Hematopoietic multipotent progenitor cell treated with erythropoietin and hydrocortisone succinate and interleukin-3 and kit ligand, for 4 days (in vitro differentiated cells): Measurements from ENCODE around the gene DCP1B.

Source experiments
- DNase-seq: peaks from one replicate; pipeline ENCODE4 v3.0.0-alpha.2; 2015

The DCP1B gene

DNA sequence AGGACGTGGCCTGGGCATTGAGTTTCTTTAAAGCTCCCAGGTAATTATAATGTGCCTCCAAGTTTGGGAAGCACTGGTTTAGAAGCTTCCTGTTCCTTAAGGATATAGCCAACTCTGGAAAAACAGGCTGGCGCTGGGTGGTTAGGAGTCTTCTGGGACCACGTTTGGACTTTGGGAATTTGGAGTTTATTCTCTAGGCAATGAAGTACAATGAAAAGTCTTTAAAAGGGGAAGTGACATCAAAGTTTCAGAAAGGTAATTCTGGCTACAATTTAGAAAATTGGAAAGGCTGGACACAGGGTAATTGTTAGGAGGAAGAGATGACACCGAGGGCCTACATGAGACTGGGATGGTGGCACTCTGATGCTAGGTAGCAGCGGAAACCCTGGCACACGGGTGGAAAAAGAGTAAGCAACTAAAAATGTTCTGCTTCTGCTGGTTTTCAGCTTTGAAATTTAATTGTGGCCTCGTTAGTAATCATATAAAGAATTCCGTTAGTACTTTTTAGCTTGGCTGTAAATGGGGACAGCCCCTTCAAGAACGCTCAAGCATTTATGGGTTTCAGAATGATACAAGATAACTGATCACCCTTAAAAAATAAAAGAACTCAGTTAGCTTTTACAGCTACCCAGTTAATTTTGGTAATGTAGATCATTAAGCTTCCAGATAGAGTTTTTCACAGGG lies 12.7 kb upstream of the DCP1B start:
- DNase-seq = no peak

DNA sequence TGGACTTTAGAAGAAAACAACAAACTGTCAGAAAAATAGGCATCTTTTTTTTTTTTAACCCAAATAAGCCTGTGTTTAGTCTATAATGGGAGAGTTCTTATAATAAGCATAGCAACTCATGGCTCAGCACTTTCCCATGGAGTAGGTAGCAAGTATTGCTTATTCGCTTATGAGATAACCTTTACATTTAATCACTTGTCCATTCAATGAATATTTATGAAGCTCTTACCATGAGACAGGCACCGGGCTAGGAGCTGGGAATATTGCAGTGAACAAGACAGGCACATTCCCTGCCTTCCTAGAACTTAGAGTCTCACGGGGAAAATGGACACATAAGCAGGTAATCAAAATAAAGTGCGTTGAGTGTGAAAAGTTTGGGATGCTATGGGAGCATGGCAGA lies 10.0 kb upstream of the DCP1B start:
- no peak for DNase-seq

DNA sequence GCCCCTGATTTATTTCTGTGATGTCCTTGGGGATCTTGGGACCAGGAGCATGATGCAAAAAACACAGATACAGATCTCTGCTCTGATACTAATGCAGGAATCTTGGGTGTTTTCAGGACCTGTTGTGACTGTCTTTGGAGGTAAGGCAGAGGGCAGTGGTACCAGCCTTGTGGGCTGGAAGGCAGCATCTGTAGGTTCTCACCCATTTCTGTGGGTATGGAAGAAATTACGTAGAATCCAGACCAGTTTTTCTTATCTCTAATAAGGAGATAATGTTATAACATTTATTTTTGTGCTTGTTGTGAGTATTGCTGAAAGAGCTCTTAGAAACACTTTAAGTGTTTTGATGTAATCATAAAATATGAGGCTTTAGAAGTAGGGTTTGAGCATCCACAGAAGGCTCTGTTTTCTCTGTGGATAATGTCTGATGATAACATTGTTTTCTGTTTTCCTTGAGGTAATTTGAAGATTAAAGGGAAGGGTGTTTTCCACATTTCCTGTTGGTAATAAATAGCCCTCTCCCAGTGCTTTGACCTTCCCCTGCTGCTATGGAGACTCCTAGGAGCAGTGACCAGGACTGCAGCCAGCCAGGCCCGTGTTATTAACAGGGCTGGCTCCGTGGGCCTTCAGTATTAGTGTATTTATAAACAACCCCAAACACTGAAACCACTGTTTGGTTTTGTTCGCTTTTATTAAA lies 9.4 kb upstream of the DCP1B start:
- no peak for DNase-seq

GRCh38 chr12:2013086-2013485 lies 8.8 kb upstream of the DCP1B start:
- DNase-seq = no peak

- no peak for DNase-seq
Observed at GRCh38 chr12:2011643-2012607, 7.7 kb upstream of the DCP1B start.

DNA sequence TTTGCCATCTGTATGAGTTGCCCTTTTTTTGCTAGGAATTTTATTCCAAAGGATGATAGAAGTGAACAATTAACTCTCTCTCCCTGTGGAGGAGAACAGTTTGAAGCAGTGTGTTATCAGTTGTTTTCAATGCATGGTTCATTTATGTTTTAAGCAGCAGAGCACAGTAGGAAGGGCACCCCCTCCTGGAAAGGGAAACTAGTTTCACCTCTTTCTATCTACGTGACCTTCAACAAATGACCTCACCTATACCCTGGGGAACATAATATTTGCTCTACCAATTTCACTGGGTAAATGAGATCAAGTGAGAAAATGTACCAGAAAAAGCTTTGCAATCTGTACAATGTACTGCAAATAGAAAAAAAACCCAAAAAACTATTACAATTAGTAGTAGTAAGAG lies 5.4 kb upstream of the DCP1B start:
- peak; percentile 52 for DNase-seq

DNA sequence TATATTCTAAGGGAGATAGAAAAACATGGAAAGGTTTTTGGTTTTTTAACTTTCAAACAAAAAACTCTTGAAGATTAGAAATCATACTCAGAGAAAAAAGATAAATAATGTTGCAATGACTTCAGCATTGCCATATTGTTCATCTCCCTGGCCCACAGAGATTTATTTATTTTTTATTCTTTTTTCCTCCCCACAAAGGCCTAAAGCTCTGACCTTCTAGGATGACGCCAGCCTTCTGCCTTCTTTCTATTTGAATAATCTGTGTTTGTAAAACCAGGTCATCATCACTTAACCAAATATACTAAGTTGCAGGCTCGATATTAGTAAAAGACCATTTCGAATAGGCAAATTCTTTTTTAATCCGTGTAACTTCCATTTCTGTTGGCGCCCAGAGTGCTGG lies 4.4 kb upstream of the DCP1B start:
- no peak for DNase-seq

GRCh38 chr12:2003676-2004112 lies 563 bp downstream of the DCP1B start:
- DNase-seq = no peak

GRCh38 chr12:1995205-1995896 lies 8.9 kb downstream of the DCP1B start:
- peak; percentile 27 for DNase-seq

DNA sequence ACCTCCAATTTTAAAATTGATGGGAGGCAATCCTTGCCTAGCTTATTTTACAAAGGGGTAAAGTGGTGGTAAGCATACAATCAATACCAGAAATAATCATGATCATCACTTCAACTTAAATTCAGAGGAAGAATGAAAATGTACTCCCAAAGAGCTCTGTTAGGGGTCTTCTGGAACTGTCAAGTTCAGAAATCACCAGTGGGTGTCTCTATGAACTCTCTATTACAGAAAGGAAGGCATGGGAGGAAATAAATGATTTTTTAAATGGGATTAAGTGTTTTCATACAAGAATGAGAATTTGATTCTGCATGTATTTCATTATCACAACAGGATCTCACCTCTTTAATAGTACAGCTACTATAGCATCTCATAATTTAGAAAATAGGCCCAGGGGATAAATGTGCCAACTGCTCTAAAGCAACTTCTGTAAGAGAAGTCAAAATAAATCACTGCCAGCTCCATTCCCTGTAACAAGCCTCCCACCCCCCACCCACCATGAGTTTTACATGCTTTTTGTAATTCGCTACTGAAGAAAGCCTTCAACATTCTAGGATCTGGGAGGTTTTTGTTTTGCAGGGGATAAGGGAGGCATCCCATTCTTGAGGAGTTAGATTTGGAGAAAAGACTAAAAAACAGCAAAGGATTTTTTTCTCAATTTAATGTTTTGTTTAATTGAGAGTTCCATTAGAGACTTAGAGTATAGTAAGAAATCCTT lies 9.7 kb downstream of the DCP1B start:
- DNase-seq = no peak

GRCh38 chr12:1993871-1994371 lies 10.3 kb downstream of the DCP1B start:
- DNase-seq = no peak

DNA sequence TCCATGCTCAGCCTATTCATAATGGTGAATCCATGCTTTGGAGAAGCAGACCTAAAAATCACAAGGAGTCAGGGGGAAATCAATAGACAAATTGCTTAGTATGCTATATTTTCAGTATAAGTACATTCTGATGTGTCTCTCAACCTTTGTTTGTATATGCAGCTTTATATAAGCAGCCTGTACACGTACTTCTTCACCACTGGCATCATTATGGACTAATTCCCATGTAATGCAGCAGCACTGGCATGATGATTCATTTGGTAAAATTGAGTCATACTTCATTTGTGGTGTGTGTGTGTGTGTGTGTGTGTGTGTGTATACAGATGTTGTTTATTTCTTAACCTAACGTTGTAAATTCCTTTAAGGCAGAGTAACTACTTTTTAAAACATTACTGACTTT lies 10.9 kb downstream of the DCP1B start:
- DNase-seq = no peak

DNA sequence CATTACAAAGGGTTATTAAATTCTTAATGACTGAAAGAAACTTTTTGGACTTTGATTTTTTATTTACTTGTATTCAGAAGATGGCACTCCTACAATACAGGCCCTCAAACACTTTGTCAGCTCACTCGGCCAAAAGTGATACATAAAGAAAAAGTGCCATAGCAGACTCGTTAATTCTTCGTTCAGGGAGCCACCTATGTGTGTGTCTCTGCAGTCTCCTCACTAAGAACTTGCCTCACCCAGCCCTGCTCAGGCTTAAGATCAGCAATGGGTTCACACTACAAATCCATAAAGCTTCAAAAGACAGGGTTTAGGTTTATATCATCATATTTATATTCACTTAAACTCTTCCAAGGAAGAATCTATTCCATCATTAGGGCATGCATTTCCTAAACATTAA lies 11.5 kb downstream of the DCP1B start:
- no peak for DNase-seq

DNA sequence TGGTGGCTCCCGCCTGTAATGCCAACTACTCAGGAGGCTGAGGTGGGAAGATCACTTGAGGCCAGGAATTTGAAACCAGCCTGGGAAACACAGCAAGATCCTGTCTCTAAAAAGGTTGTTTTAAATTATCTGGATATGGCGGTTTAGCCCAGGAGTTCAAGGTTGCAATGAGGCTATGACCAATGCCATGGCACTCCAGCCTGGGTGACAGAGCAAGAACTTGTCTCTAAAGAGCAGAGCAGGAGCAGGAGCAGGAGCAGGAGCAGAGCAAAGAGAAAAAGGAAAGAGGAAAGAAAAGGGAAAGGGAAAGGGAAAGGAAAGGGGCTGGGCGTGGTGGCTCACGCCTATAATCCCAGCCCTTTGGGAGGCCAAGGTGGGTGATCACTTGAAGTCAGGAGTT lies 15.1 kb downstream of the DCP1B start:
- no peak for DNase-seq

DNA sequence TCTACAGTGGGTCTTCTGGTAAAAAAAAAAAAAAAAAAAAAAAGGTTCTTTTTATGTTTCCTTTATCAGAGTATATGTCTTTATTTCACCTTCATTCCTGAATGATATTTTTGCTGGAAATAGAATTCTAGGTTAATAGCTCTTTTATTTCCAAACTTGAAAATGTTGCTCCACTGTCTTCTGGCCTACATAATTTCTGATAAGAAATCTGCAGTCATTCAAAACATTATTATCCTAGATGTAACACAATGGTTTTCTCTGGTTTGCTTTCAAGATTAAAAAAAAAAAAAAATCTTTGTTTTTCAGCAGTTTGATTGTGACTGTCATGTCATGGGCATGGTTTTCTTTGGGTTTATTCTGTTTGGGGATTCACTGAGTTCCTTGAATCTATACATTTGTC lies 19.5 kb downstream of the DCP1B start:
- peak; percentile 31 for DNase-seq

GRCh38 chr12:1980282-1980681 lies 24.0 kb downstream of the DCP1B start:
- DNase-seq = no peak

- peak; percentile 81 for DNase-seq
Observed at GRCh38 chr12:1978078-1978862, 26.0 kb downstream of the DCP1B start.

DNA sequence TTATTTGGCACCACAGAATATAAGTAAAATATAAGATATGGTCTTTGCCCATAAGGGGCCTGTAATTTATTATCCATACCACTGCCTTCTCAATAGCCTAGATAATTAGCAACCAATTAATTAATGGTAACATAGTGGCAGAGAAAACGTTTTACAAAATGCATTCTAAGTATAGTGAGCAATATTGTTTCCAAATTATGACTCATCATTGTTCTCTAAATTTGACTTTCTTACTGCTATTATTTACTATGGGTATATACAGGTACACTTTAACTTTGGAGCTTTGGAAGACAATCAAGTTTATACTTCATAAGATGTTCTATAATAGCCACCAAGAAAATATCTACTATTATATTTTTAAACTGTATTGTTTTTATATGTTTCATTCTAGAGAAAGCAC lies 26.7 kb downstream of the DCP1B start:
- DNase-seq = no peak

DNA sequence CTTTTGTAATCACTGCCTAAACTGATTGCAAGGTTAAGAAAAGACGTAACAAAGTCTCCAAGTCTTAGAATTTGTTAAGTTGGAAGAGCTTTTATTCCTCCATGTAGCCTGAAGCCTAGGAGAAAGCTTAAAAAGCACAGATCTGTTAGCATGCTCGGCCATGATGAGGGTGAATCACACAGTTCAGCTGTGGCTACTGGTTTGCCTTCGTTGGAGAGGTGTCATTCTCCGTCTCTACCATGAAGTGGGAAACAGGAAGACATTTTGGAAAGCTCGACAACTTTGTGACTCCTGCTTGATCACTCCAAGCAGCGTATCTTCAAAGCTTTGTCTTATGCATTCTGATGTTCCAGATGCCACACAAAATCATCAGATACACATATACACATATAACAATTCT lies 27.1 kb downstream of the DCP1B start:
- DNase-seq = no peak

DNA sequence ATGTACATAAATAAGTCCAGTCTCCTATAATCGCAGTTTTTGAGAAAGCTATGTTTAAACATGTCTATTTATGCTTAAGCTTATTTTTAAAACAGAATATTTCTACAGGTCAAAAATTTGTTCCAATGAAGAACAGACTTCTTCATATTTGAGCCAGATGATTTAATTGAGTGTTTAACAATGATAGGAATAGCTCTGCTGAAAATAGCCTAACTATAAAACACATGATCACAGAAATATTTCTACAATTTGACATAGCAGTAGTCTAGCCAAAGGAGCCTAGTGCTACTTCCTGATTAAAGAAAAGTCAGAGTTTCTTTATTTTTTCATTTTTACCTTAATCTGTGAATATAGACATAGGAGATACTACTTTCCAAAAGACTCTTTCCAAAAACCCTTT lies 29.4 kb downstream of the DCP1B start:
- DNase-seq = no peak

DNA sequence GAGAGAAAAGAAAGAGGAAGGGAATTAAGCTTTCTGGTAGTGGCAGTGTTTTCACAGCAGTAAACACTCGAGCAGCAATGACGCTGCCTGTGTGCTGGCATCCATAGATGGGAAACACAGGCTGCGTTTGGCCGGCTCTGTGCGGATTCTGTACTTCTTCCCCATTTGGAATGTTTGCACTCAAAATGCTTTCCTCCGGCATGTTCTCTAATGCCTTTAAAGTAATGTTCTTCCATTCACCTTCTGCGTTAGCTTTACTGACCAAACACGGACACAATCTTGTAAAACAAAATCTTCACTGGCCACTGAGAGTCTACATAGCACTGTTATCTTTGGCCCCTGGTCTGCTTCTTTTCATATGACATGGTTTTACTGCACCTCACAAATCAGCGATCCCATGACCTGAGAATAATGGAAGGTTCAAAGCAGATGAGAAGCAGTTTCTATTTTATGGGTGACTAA lies 31.4 kb downstream of the DCP1B start:
- no peak for DNase-seq
